Measurements from ENCODE around the gene RPL18A. TPM values are rescaled to one million over a fixed set of nuclear protein-coding genes. Genes with fewer than 3 reads are reported as not detected.

RPL18A gene
- total and polyA plus RNA-seq, 2 of the 13 experiments (the other 11 are each of a cell fraction or from before 2014, with no cell fraction given): 1,471 to 2,004 TPM

DNA sequence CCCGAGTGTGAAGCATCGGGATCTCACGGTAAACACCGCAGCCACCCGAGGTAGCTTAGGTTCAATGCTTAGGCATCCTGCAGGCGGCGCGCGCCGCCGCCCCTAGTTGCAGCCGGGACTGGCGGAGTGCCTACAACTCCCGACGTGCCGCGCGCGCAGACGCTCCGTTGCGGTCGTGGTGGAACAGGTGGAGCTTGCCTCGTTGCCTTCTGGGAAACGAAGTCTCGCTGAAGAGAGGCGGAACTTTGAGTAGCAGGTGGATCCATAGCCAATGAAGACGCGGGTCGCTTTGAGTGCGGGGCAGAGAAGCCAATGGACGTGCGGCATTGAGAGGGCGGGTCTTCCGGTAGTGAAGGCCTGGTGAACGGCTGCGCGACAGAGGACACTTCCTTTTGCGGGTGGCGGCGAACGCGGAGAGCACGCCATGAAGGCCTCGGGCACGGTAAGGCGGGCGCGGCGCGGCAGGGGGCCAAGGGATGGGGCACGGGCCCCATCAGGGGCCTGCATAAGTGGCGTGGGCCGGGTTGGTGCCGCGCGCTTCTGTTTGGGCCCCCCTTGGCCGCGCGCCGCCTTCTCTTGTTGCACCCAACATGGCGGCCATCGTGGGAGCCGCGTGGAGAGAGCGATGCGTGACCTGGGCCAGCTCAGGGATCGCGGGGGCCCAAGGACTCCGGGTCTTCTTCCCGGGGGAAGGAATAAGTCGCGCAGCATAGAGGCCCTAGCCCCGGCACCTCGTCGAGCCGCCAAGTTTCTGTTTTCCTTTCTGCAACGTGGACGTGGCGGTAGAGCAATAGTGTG, at the start of gene RPL18A (continued):
- TF ChIP-seq TEAD2 (CRISPR knock-in tag; IDR thresholded peaks at IDR 0.05) (no peak), SMAD9 (CRISPR knock-in tag; IDR thresholded peaks at IDR 0.05) (no peak), ZNF574 (CRISPR knock-in tag; IDR thresholded peaks at IDR 0.05) (peak; percentile 82), ZNF83 (CRISPR knock-in tag; IDR thresholded peaks at IDR 0.05; ENCODE audit: borderline replicate concordance) (no peak), ZNF251 (CRISPR knock-in tag; IDR thresholded peaks at IDR 0.05) (no peak), ZSCAN9 (CRISPR knock-in tag; IDR thresholded peaks at IDR 0.05; ENCODE audit: borderline replicate concordance) (peak; percentile 42; the same call in 1 of the 2 replicates), CCAR2 (optimal IDR thresholded peaks at IDR 0.05; ENCODE audit: low read depth, low read length) (no peak), MTF1 (CRISPR knock-in tag; IDR thresholded peaks at IDR 0.05) (no peak), KLF11 (CRISPR knock-in tag; IDR thresholded peaks at IDR 0.05) (no peak), MEIS2 (CRISPR knock-in tag; IDR thresholded peaks at IDR 0.05) (no peak), TCF12 (IDR thresholded peaks at IDR 0.05) (no peak), TCF12 (CRISPR knock-in tag; IDR thresholded peaks at IDR 0.05) (no peak), KLF16 (CRISPR knock-in tag; IDR thresholded peaks at IDR 0.05) (peak in 1 of 2 experiments; percentile 82; a peak in 2 of 4 replicates), DMAP1 (CRISPR knock-in tag; IDR thresholded peaks at IDR 0.05) (peak; percentile 98), RFXAP (CRISPR knock-in tag; IDR thresholded peaks at IDR 0.05; ENCODE audit: borderline replicate concordance) (0 out of 2 replicates have a peak, but pooled peaks have one; percentile 50), ZNF614 (CRISPR knock-in tag; IDR thresholded peaks at IDR 0.05; ENCODE audit: borderline replicate concordance) (no peak; the same call in 1 of the 2 replicates), DDIT3 (CRISPR knock-in tag; IDR thresholded peaks at IDR 0.05) (no peak), KDM6A (CRISPR knock-in tag; IDR thresholded peaks at IDR 0.05; ENCODE audit: low read depth) (no peak), SRSF1 (optimal IDR thresholded peaks at IDR 0.05; ENCODE audit: low read depth, low read length) (peak; percentile 14), IRF9 (CRISPR knock-in tag; IDR thresholded peaks at IDR 0.05; ENCODE audit: borderline replicate concordance) (peak; percentile 59; the same call in 1 of the 2 replicates), FOXM1 (CRISPR knock-in tag; IDR thresholded peaks at IDR 0.05) (0 out of 2 replicates have a peak, but pooled peaks have one; percentile 46), CEBPB (IDR thresholded peaks at IDR 0.05; ENCODE audit: borderline replicate concordance, low read depth, low read length) (no peak), PHF21A (CRISPR knock-in tag; IDR thresholded peaks at IDR 0.05) (no peak; the same call in 1 of the 2 replicates)
- TF ChIP-seq, protein P1, sequence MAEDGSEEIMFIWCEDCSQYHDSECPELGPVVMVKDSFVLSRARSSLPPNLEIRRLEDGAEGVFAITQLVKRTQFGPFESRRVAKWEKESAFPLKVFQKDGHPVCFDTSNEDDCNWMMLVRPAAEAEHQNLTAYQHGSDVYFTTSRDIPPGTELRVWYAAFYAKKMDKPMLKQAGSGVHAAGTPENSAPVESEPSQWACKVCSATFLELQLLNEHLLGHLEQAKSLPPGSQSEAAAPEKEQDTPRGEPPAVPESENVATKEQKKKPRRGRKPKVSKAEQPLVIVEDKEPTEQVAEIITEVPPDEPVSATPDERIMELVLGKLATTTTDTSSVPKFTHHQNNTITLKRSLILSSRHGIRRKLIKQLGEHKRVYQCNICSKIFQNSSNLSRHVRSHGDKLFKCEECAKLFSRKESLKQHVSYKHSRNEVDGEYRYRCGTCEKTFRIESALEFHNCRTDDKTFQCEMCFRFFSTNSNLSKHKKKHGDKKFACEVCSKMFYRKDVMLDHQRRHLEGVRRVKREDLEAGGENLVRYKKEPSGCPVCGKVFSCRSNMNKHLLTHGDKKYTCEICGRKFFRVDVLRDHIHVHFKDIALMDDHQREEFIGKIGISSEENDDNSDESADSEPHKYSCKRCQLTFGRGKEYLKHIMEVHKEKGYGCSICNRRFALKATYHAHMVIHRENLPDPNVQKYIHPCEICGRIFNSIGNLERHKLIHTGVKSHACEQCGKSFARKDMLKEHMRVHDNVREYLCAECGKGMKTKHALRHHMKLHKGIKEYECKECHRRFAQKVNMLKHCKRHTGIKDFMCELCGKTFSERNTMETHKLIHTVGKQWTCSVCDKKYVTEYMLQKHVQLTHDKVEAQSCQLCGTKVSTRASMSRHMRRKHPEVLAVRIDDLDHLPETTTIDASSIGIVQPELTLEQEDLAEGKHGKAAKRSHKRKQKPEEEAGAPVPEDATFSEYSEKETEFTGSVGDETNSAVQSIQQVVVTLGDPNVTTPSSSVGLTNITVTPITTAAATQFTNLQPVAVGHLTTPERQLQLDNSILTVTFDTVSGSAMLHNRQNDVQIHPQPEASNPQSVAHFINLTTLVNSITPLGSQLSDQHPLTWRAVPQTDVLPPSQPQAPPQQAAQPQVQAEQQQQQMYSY (CRISPR knock-in tag; IDR thresholded peaks at IDR 0.05): no peak

Data from HepG2 (cell line).